ENCODE measurements around the gene NRDE2.

Gene NRDE2

GRCh38 chr14:90246936-90247335 is 84.8 kb downstream of the NRDE2 start:
- no peak overlapping the region for H3K27ac ChIP-seq (ENCODE audit: low read length)
- H3K4me3 ChIP-seq (ENCODE audit: low read length), result no peak overlapping the region
- H3K4me1 ChIP-seq (ENCODE audit: low read length), result no peaks in the 10 kb centered on the region
- TF ChIP-seq EZH2 (optimal IDR thresholded peaks at IDR 0.05; ENCODE audit: low read depth, low read length) (no peak), EZH2phosphoT487 (IDR thresholded peaks at IDR 0.05; ENCODE audit: low read length) (no peak)
- TF ChIP-seq, protein P1, sequence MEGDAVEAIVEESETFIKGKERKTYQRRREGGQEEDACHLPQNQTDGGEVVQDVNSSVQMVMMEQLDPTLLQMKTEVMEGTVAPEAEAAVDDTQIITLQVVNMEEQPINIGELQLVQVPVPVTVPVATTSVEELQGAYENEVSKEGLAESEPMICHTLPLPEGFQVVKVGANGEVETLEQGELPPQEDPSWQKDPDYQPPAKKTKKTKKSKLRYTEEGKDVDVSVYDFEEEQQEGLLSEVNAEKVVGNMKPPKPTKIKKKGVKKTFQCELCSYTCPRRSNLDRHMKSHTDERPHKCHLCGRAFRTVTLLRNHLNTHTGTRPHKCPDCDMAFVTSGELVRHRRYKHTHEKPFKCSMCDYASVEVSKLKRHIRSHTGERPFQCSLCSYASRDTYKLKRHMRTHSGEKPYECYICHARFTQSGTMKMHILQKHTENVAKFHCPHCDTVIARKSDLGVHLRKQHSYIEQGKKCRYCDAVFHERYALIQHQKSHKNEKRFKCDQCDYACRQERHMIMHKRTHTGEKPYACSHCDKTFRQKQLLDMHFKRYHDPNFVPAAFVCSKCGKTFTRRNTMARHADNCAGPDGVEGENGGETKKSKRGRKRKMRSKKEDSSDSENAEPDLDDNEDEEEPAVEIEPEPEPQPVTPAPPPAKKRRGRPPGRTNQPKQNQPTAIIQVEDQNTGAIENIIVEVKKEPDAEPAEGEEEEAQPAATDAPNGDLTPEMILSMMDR (IDR thresholded peaks at IDR 0.05; ENCODE audit: low read length), result no peak
- no peaks in the 10 kb centered on the region for H3F3A ChIP-seq (ENCODE audit: insufficient read depth, low read length)
- H3K36me3 ChIP-seq (replicated peaks; ENCODE audit: insufficient read depth, low read length), result no peaks in the 10 kb centered on the region
- no peaks in the 10 kb centered on the region for H3K27me3 ChIP-seq (replicated peaks; ENCODE audit: insufficient read depth, low read length)
- no peaks in the 10 kb centered on the region for H3K79me2 ChIP-seq (ENCODE audit: low read length)
- no peak overlapping the region for H3K4me2 ChIP-seq (ENCODE audit: low read depth, low read length)
- H3K9me2 ChIP-seq (replicated peaks; ENCODE audit: insufficient read depth, low read length), result no peaks in the 10 kb centered on the region
- H4K20me1 ChIP-seq (ENCODE audit: insufficient read depth, low read length), result no peaks in the 10 kb centered on the region
- DNase-seq, result no peak
- H3K9ac ChIP-seq (ENCODE audit: low read length), result no peak overlapping the region
- H3K9me3 ChIP-seq (replicated peaks; ENCODE audit: insufficient read depth, low read length), result no peaks in the 10 kb centered on the region
- H2AFZ ChIP-seq (ENCODE audit: low read length), result no peak overlapping the region

- Histone ChIP-seq H4K20me1 (ENCODE audit: insufficient read depth, low read length) (no peaks in the 10 kb centered on the region), H3K4me2 (ENCODE audit: low read depth, low read length) (no peak overlapping the region), H3K36me3 (replicated peaks; ENCODE audit: insufficient read depth, low read length) (no peaks in the 10 kb centered on the region), H3F3A (ENCODE audit: insufficient read depth, low read length) (no peaks in the 10 kb centered on the region), H3K4me3 (ENCODE audit: low read length) (no peak overlapping the region), H3K27ac (ENCODE audit: low read length) (no peak overlapping the region), H3K79me2 (ENCODE audit: low read length) (no peaks in the 10 kb centered on the region), H3K9ac (ENCODE audit: low read length) (no peak overlapping the region), H3K4me1 (ENCODE audit: low read length) (no peaks in the 10 kb centered on the region), H2AFZ (ENCODE audit: low read length) (no peak overlapping the region), H3K9me2 (replicated peaks; ENCODE audit: insufficient read depth, low read length) (no peaks in the 10 kb centered on the region), H3K27me3 (replicated peaks; ENCODE audit: insufficient read depth, low read length) (no peaks in the 10 kb centered on the region), H3K9me3 (replicated peaks; ENCODE audit: insufficient read depth, low read length) (no peaks in the 10 kb centered on the region)
- TF ChIP-seq, protein P1 (IDR thresholded peaks at IDR 0.05; ENCODE audit: low read length), result no peak
- TF ChIP-seq EZH2phosphoT487 (IDR thresholded peaks at IDR 0.05; ENCODE audit: low read length), result no peak
- no peak for TF ChIP-seq EZH2 (optimal IDR thresholded peaks at IDR 0.05; ENCODE audit: low read depth, low read length)
- DNase-seq, result no peak
Observed at GRCh38 chr14:90242444-90242843, 89.3 kb downstream of the NRDE2 start.

- no peak overlapping the region for H3K4me3 ChIP-seq (ENCODE audit: low read length)
Observed at GRCh38 chr14:90239139-90239538, 92.6 kb downstream of the NRDE2 start.

More at GRCh38 chr14:90239139-90239538, 92.6 kb downstream of the NRDE2 start:
- H3K9me2 ChIP-seq (replicated peaks; ENCODE audit: insufficient read depth, low read length), result no peaks in the 10 kb centered on the region
- no peaks in the 10 kb centered on the region for H3K79me2 ChIP-seq (ENCODE audit: low read length)
- no peak overlapping the region for H2AFZ ChIP-seq (ENCODE audit: low read length)
- no peaks in the 10 kb centered on the region for H3F3A ChIP-seq (ENCODE audit: insufficient read depth, low read length)
- no peak overlapping the region for H3K9ac ChIP-seq (ENCODE audit: low read length)
- no peak overlapping the region for H3K27ac ChIP-seq (ENCODE audit: low read length)
- H3K9me3 ChIP-seq (replicated peaks; ENCODE audit: insufficient read depth, low read length), result no peaks in the 10 kb centered on the region
- no peaks in the 10 kb centered on the region for H4K20me1 ChIP-seq (ENCODE audit: insufficient read depth, low read length)
- no peaks in the 10 kb centered on the region for H3K27me3 ChIP-seq (replicated peaks; ENCODE audit: insufficient read depth, low read length)
- H3K4me2 ChIP-seq (ENCODE audit: low read depth, low read length), result no peak overlapping the region
- no peak for TF ChIP-seq EZH2 (optimal IDR thresholded peaks at IDR 0.05; ENCODE audit: low read depth, low read length)
- TF ChIP-seq, protein P1 (IDR thresholded peaks at IDR 0.05; ENCODE audit: low read length), result no peak
- no peaks in the 10 kb centered on the region for H3K36me3 ChIP-seq (replicated peaks; ENCODE audit: insufficient read depth, low read length)
- 0 out of 2 replicates have a peak, but pooled peaks cover 4% of the 10 kb centered on the region for H3K4me1 ChIP-seq (ENCODE audit: low read length)
- DNase-seq, result no peak

Measured in MM.1S (cell line).